A549 treated with AZD2906 at 1 μM for 4 hours (cell line): ENCODE measurements around the gene AMOTL1. TPM values are rescaled to one million over a fixed set of nuclear protein-coding genes. Genes with fewer than 3 reads are reported as not detected.

Source experiments
- total RNA-seq: library from RNA; stranded (reverse); fragments of 200-300 nt; extraction: Qiagen RNA extraction; gene quantifications from 5 replicates; pipeline ENCODE4 v1.2.3, GENCODE V29; 2022

The AMOTL1 gene, protein sequence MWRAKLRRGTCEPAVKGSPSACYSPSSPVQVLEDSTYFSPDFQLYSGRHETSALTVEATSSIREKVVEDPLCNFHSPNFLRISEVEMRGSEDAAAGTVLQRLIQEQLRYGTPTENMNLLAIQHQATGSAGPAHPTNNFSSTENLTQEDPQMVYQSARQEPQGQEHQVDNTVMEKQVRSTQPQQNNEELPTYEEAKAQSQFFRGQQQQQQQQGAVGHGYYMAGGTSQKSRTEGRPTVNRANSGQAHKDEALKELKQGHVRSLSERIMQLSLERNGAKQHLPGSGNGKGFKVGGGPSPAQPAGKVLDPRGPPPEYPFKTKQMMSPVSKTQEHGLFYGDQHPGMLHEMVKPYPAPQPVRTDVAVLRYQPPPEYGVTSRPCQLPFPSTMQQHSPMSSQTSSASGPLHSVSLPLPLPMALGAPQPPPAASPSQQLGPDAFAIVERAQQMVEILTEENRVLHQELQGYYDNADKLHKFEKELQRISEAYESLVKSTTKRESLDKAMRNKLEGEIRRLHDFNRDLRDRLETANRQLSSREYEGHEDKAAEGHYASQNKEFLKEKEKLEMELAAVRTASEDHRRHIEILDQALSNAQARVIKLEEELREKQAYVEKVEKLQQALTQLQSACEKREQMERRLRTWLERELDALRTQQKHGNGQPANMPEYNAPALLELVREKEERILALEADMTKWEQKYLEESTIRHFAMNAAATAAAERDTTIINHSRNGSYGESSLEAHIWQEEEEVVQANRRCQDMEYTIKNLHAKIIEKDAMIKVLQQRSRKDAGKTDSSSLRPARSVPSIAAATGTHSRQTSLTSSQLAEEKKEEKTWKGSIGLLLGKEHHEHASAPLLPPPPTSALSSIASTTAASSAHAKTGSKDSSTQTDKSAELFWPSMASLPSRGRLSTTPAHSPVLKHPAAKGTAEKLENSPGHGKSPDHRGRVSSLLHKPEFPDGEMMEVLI
- total RNA-seq: 6.0 to 9.1 TPM (median 7.4 TPM) in 5 replicates

DNA sequence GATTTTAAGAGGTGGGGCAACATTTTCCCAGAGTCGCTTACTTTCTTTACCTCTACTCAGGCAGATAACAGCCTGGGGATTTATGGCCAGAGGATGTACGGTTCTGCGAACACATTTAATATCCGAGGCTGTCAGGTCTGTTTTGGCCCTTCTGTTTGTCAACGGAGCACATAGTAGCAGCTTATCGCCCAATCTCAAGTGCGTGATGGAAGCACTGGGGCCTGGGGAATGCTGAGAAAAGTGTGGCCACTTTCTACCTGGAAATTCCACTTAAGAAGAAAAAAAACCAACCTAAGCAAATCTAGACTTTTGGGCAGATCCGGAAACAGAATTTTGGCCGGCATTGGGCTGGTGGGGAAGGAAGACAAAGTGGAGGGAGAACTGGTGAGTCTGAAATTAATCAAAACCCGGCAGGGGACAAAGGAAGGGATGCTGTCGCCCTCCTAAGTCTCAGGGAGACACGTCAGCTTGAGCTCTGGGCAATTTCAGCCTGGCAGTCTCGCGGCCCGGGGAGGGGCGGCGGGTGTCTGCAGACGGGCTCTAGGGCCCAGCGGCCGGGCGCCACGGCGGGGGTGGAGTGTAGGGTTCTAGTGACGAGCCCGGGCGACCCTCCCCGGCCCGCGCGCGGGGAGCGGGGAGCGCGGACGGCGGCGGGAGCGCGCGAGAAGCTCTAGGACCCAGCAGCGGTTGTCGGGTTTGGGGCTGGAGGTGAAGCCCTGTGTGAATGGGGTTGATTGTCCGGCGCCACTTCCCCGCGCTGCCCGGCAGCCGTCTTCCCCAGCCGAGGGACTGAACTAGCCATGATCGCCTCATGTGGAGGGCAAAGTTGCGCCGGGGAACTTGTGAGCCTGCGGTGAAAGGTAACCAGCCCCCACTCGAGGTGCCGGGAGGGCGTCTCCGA, at the start of gene AMOTL1:
TSS of gene AMOTL1 (plus strand) at position 656 of the 901 bp plus-strand sequence. CDS start at position 812, 156 bp downstream.

Other genes starting within 250 kb of the AMOTL1 start
- 2.5 to 3.1 TPM (median 2.9 TPM) in 5 replicates for gene FUT4, start 224.4 kb upstream of the AMOTL1 start, total RNA-seq
- gene PIWIL4, start 201.0 kb upstream of the AMOTL1 start, total RNA-seq: 0.15 to 0.30 TPM (median 0.21 TPM) in 5 replicates
- 28.3 to 35.7 TPM (median 29.0 TPM) in 5 replicates for gene CWC15, start 205.2 kb downstream of the AMOTL1 start, total RNA-seq
- 0.13 to 0.52 TPM (median 0.33 TPM) in 5 replicates for gene KDM4D, start 205.4 kb downstream of the AMOTL1 start, total RNA-seq